BJ (cell line): Measurements from ENCODE around the gene SERPIND1. TPM values are rescaled to one million over a fixed set of nuclear protein-coding genes. Genes with fewer than 3 reads are reported as not detected.

ENCODE experiments used
- CTCF ChIA-PET: fragments of 350-600 bp; formaldehyde crosslinking; extraction: SDS; loops from one replicate; lab custom pipeline; 2021; ENCODE audit warnings: antibody characterized with exemption, inconsistent platforms; lab: Yijun Ruan, JAX
- POLR2A ChIA-PET: fragments of 300-600 bp; sonication (Branson Sonifier 250); formaldehyde crosslinking; extraction: SDS; loops from one replicate; lab custom pipeline; 2021; ENCODE audit warnings: antibody characterized with exemption; lab: Charles Lee
- DNase-seq: peaks from one replicate; pipeline ENCODE4 v3.0.0-alpha.2; 2011; ENCODE audit warnings: low read depth
- H3K27me3 ChIP-seq: 2 replicates; pipeline ENCODE4 v1.6.0; 2011; ENCODE audit warnings: low read length; ENCODE audit not compliant: control insufficient read depth, insufficient read depth
- H3K36me3 ChIP-seq: 2 replicates; pipeline ENCODE4 v1.5.1; 2011; ENCODE audit warnings: low read length; ENCODE audit not compliant: control insufficient read depth, insufficient read depth
- H3K4me3 ChIP-seq: 2 replicates; pipeline ENCODE4 v1.5.1; 2011; ENCODE audit warnings: low read depth, mild to moderate bottlenecking, control low read depth, low read length
- polyA plus RNA-seq: library from polyadenylated mRNA; depleted of rRNA; stranded (reverse); fragments of >200 nt; gene quantifications from 2 replicates; pipeline ENCODE4 v1.2.3, GENCODE V29; 2011
- TF ChIP-seq, protein P1 (sequence below): IDR thresholded peaks from 2 replicates; pipeline ENCODE4 v1.5.1; 2011; ENCODE audit warnings: low read depth, mild to moderate bottlenecking, control low read depth, inconsistent platforms, low read length, moderate library complexity; ENCODE audit not compliant: insufficient read depth

SERPIND1 gene
- polyA plus RNA-seq, 1 experiment, result not detected

DNA sequence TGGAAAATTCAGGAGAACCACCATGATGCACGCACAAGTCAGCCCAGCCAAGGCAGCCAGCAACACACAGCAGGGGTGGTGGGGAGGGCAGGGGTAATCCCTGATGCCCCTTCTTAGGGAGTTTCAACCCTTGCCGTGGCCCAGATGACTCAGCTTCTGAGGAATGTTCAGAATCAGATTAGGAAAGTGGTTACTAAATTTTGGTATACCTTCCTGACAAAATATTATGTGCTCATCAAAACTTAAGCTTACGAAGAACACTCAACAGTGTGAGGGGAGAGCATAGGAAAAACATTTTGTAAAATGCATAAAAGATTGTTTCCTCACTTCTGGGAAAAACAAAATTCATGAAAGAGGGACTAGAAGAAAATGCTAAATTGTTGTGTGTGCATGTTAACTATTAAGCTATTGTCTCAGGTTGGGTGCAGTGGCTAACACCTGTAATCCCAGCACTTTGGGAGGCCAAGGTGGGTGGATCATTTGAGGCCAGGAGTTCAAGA is 32.1 kb downstream of the SERPIND1 start:
- peaks cover 19% of the 10 kb centered on the region for H3K36me3 ChIP-seq
- CTCF ChIA-PET, result interaction anchor here (0.9 kb wide), 1 partner anchor 79 kb away, joined by 6 read pairs; no protein-coding TSS in a partner anchor
- POLR2A ChIA-PET, result no interaction called here
- H3K4me3 ChIP-seq, result no peak overlapping the region
- no peaks in the 10 kb centered on the region for H3K27me3 ChIP-seq
- DNase-seq, result no peak
- TF ChIP-seq, protein P1, sequence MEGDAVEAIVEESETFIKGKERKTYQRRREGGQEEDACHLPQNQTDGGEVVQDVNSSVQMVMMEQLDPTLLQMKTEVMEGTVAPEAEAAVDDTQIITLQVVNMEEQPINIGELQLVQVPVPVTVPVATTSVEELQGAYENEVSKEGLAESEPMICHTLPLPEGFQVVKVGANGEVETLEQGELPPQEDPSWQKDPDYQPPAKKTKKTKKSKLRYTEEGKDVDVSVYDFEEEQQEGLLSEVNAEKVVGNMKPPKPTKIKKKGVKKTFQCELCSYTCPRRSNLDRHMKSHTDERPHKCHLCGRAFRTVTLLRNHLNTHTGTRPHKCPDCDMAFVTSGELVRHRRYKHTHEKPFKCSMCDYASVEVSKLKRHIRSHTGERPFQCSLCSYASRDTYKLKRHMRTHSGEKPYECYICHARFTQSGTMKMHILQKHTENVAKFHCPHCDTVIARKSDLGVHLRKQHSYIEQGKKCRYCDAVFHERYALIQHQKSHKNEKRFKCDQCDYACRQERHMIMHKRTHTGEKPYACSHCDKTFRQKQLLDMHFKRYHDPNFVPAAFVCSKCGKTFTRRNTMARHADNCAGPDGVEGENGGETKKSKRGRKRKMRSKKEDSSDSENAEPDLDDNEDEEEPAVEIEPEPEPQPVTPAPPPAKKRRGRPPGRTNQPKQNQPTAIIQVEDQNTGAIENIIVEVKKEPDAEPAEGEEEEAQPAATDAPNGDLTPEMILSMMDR, result no peak

DNA sequence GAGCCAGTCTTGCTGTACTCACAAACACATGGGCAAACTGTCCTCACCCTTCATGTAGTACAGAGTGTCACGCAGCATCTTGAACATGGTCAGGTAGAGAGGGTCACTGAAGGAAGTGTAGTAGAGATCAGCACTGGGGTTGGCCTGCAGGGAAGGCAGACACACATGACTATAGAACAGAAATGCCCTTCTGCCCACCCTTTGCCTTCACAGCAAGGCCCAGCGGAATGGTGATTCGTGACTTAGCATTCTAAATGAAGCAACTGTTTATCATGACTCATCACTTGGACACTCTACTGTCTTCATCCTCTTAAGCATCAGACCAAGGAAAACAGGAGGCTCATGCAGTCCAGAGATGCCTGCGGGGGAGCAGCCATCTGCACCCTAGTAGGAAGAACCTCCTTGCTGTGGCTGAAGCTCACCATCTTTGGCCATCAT is 33.4 kb downstream of the SERPIND1 start:
- TF ChIP-seq, protein P1, result no peak
- ChIA-PET POLR2A (no interaction called here), CTCF (no interaction called here)
- Histone ChIP-seq H3K4me3 (no peak overlapping the region), H3K36me3 (peaks cover 22% of the 10 kb centered on the region), H3K27me3 (no peaks in the 10 kb centered on the region)
- peak; percentile 89 for DNase-seq

DNA sequence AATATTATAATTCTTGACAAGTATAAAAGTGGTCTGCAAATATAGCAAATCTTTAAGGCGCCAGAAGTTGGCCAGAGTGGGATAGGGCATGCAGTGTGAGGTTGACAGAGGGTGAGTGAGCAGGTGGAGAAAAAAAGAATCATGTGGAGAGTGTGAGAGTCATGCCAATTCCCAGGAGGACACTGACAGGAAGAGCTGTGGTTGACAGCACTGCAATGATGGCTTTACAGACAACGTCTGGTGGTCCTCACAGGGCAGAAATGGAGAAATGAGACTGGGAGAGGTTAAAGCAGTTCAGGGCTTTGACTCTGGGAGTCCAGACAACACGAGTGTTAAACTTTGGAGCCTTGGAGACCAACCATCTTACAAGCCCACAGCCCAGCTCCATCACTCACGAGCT is 34.9 kb downstream of the SERPIND1 start:
- Histone ChIP-seq H3K4me3 (no peak overlapping the region), H3K27me3 (no peaks in the 10 kb centered on the region), H3K36me3 (peaks cover 23% of the 10 kb centered on the region)
- TF ChIP-seq, protein P1, result no peak
- DNase-seq, result no peak
- ChIA-PET POLR2A (no interaction called here), CTCF (interaction anchor here (0.5 to 0.8 kb wide), 2 partner anchors 15 to 194 kb away, joined by 4 read pairs; no protein-coding TSS in a partner anchor)

DNA sequence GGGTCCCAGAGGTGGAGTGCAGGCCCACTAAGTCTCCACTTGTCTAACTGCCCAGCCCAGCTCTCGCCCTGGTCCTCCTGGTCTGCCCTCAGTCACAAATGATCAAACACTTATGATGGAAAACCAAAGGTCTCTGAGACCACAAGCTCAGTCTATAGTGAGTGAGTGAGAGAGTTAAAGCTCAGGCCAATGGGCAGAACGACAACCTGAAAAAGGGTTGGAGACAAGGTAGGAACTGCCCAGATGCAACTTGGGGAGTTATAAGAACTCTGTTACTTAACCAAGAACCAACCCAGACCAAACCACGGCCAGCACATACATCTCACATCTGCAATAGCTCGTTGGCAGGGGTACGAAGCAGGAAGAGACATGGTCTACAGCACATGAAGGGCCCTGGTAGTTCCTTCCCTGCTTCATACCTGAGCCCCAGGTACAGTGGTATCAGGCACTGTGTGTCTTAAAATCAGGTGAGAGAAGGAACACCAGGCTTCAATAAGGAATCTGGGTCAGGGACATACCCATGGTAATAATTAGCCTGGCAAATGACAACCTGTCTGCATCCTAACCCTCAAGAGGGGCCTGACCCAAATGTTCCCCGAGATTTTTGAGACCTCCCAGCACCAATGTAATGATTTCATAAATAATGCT is 35.7 kb downstream of the SERPIND1 start:
- Histone ChIP-seq H3K27me3 (no peaks in the 10 kb centered on the region), H3K36me3 (peaks cover 20% of the 10 kb centered on the region), H3K4me3 (no peak overlapping the region)
- TF ChIP-seq, protein P1, result no peak
- ChIA-PET CTCF (interaction anchor here (0.8 kb wide), 1 partner anchor 14 kb away, joined by 4 read pairs; no protein-coding TSS in a partner anchor), POLR2A (no interaction called here)
- no peak for DNase-seq

DNA sequence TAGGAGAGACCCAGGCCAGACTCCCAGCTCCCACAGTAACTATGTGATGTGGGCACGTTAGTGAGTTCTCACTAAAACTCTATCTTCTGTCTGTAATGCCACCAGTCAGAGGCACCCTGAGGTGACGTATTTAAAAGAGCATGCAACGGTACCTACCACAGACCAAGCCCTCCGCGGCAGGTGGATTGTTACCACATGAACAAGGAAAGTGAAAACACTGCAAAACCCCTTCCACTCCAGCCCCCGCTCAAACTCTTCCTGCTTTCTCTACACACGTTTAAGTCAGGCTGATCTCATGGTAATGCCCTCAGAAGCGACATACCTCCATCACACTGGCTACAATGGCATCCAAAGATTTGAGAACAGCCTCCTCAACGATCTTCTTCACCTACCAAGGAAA is 36.7 kb downstream of the SERPIND1 start:
- no peak for DNase-seq
- Histone ChIP-seq H3K27me3 (no peaks in the 10 kb centered on the region), H3K4me3 (no peak overlapping the region), H3K36me3 (peaks cover 20% of the 10 kb centered on the region)
- ChIA-PET CTCF (interaction anchor here (0.6 kb wide), 1 partner anchor 178 kb away, joined by 3 read pairs; no protein-coding TSS in a partner anchor), POLR2A (no interaction called here)
- TF ChIP-seq, protein P1, result no peak
